IPS DF 4.7 (cell line): ENCODE measurements around the gene AIG1.

Experiments used
- DNase-seq: peaks from one replicate; pipeline ENCODE4 v3.0.0-alpha.2; 2013; ENCODE audit warnings: low spot score; ENCODE audit errors: extremely low read depth

AIG1 gene

GRCh38 chr6:143093290-143093689, 32.6 kb downstream of the AIG1 start:
- no peak for DNase-seq

- DNase-seq = no peak
Measured at GRCh38 chr6:143096403-143096802, 35.7 kb downstream of the AIG1 start.

GRCh38 chr6:143097224-143097795, 36.6 kb downstream of the AIG1 start:
- DNase-seq = no peak

GRCh38 chr6:143098054-143098671, 37.5 kb downstream of the AIG1 start:
- no peak for DNase-seq

GRCh38 chr6:143099647-143100046, 39.0 kb downstream of the AIG1 start:
- no peak for DNase-seq

- no peak for DNase-seq
Measured at GRCh38 chr6:143100429-143100828, 39.7 kb downstream of the AIG1 start.

GRCh38 chr6:143103916-143104315, 43.2 kb downstream of the AIG1 start:
- no peak for DNase-seq

GRCh38 chr6:143107440-143107839, 46.8 kb downstream of the AIG1 start:
- no peak for DNase-seq

GRCh38 chr6:143107911-143108761, 47.4 kb downstream of the AIG1 start:
- no peak for DNase-seq

- DNase-seq = no peak
Measured at GRCh38 chr6:143109196-143109595, 48.5 kb downstream of the AIG1 start.

- DNase-seq = no peak
Measured at GRCh38 chr6:143110572-143110971, 49.9 kb downstream of the AIG1 start.

GRCh38 chr6:143110996-143111395, 50.3 kb downstream of the AIG1 start:
- DNase-seq = no peak

GRCh38 chr6:143111443-143111842, 50.8 kb downstream of the AIG1 start:
- DNase-seq = no peak

- no peak for DNase-seq
Measured at GRCh38 chr6:143112084-143112768, 51.5 kb downstream of the AIG1 start.

GRCh38 chr6:143112837-143113236, 52.1 kb downstream of the AIG1 start:
- no peak for DNase-seq

- DNase-seq = no peak
Measured at GRCh38 chr6:143115728-143116127, 55.0 kb downstream of the AIG1 start.

- no peak for DNase-seq
Measured at GRCh38 chr6:143117108-143117507, 56.4 kb downstream of the AIG1 start.

- no peak for DNase-seq
Measured at GRCh38 chr6:143119260-143119659, 58.6 kb downstream of the AIG1 start.

GRCh38 chr6:143123081-143123480, 62.4 kb downstream of the AIG1 start:
- no peak for DNase-seq

GRCh38 chr6:143123941-143124340, 63.3 kb downstream of the AIG1 start:
- no peak for DNase-seq

- DNase-seq = no peak
Measured at GRCh38 chr6:143125455-143125854, 64.8 kb downstream of the AIG1 start.
